ENCODE measurements around the gene ATG16L2.

DNA sequence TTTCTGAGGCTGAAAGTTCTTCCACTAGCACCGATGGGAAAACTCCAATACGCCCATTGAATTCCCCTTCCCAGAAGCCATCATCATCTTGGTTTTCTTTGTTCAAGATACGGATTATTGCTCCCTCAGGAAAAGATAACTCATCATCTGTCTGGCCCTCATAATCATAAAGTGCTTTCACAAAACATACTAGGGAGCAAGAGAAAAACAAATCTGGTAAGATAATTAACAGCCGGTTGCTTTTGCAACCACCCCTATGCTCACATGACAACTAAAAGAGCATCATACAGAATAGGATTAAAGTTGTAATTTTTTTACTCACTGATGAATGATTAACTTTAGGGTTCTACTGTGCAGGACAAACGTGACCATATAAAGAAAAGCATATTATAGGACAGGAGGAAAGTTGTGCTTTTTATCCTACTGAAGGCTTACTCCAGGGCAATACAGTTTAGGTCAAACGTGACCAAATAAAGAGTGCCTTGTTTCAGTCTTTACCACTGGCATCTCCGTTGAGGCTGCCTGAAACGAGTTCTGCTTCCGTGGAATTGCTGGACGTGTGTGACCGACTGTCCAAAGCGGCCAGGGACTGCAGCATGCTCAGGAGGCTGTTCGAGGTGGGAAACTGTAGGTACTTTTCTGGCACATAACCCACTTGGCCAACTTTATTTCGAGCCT, 28.6 kb downstream of the ATG16L2 start:
- TF ChIP-seq, protein P1, sequence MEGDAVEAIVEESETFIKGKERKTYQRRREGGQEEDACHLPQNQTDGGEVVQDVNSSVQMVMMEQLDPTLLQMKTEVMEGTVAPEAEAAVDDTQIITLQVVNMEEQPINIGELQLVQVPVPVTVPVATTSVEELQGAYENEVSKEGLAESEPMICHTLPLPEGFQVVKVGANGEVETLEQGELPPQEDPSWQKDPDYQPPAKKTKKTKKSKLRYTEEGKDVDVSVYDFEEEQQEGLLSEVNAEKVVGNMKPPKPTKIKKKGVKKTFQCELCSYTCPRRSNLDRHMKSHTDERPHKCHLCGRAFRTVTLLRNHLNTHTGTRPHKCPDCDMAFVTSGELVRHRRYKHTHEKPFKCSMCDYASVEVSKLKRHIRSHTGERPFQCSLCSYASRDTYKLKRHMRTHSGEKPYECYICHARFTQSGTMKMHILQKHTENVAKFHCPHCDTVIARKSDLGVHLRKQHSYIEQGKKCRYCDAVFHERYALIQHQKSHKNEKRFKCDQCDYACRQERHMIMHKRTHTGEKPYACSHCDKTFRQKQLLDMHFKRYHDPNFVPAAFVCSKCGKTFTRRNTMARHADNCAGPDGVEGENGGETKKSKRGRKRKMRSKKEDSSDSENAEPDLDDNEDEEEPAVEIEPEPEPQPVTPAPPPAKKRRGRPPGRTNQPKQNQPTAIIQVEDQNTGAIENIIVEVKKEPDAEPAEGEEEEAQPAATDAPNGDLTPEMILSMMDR (conservative IDR thresholded peaks at IDR 0.05 in 1 of 2, IDR thresholded peaks at IDR 0.05 in 1 of 2; ENCODE audit: extremely low read depth in 1 of 2, insufficient read depth in 1 of 2, low read depth in 1 of 2, low read length in 2 of 2): no peak
- no peak for TF ChIP-seq EZH2 (IDR thresholded peaks at IDR 0.05; ENCODE audit: borderline replicate concordance, low read length)
